CD4-positive, alpha-beta T cell treated with Interleukin-21 for 1 hour (primary cell): Measurements from ENCODE around the gene AR.

ENCODE experiments used
- DNase-seq: peaks from one replicate; pipeline ENCODE4 v3.0.0-alpha.2; 2020

The AR gene

DNA sequence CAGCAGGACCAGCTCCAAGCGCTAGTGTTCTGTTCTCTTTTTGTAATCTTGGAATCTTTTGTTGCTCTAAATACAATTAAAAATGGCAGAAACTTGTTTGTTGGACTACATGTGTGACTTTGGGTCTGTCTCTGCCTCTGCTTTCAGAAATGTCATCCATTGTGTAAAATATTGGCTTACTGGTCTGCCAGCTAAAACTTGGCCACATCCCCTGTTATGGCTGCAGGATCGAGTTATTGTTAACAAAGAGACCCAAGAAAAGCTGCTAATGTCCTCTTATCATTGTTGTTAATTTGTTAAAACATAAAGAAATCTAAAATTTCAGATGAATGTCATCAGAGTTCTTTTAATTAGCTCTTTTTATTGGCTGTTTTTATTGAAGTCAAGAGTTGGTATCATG lies 186.5 kb downstream of the AR start:
- DNase-seq, result no peak

DNA sequence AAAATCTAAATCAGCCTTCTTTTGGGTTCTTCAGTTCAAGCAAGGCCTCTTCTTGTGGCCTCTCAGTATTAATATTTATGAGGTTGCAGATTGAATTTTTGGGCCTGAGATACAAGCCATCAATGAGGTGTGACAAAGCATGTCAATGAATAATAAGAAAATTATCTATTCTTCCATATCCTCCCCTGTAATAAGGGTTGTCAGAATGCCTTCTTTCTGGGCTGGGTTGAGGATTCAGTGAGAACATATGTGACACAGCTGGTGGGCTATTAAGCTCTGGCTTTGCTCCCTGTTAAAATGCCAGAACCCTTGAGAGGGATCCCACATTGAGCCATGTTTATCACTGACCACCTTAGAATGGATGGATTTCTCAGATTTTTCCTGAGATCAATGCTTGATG lies 187.2 kb downstream of the AR start:
- DNase-seq, result no peak

- DNase-seq, result no peak
Measured at GRCh38 chrX:67732864-67733263, 189.0 kb downstream of the AR start.

DNA sequence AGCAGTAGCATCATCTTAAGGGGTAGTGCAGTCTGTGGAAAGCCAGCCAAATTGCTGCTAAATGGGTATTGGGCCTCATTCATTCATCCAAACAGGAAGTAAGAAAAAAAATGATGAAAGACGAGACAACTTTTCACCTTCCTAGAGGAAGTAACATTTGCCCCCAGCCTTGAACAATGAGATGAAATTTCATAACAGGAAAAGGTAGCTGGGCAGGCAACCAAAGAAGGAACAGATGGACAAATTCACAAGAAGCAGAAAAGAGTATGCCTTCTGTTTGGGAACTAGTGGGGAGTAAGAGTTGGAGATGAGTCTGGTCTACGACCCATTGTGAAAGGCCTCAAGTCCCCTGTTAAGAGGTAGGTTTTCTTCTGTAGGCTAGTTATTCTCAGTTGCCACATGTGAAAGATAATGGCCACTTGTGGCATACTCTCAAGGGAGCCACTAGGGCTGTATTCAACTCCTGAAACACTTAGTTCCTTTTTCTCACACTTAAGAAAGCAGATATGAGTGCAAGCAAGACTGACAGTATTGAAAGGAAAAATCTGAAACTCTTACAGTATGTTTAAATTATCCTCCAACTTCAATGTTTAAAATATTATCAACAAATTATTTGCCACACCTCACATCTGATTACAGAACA lies 190.4 kb downstream of the AR start:
- no peak for DNase-seq

GRCh38 chrX:67749536-67749935 lies 205.7 kb downstream of the AR start:
- DNase-seq, result no peak

- DNase-seq, result no peak
Measured at GRCh38 chrX:67750694-67751093, 206.9 kb downstream of the AR start.

- DNase-seq, result no peak
Measured at GRCh38 chrX:67759018-67759417, 215.2 kb downstream of the AR start.

DNA sequence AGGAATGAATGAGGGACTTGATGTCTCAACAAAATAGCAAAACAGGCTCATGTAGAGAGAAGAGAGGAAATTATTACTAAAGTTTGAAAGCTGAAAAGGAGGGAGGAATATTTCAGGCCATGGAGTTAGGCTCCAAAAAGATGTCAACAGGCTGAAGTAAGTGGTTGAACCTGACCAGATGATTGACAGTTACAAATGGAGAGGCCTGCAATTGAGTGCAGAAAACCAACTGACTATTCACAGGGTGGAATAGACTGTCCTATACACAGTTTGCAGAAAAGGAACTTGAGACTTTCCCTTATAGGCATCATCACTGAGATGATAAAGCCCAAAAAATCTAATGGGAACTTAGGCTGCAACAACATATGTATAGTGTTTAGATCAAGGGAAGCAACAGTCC lies 233.3 kb downstream of the AR start:
- DNase-seq, result no peak

- no peak for DNase-seq
Measured at GRCh38 chrX:67779099-67779498, 235.3 kb downstream of the AR start.
